ENCODE measurements around the gene TEAD4.

TEAD4 gene

GRCh38 chr12:3034067-3034750, 75.0 kb downstream of the TEAD4 start:
- DNase-seq: peak; percentile 60

- DNase-seq: no peak
These were observed 76.0 kb downstream of the TEAD4 start for GRCh38 chr12:3035171-3035570.

GRCh38 chr12:3035815-3036702, 76.9 kb downstream of the TEAD4 start:
- no peak for DNase-seq

GRCh38 chr12:3036901-3037600, 77.9 kb downstream of the TEAD4 start:
- DNase-seq: no peak

- DNase-seq: no peak
These were observed 79.0 kb downstream of the TEAD4 start for GRCh38 chr12:3038166-3038565.

GRCh38 chr12:3038926-3039510, 79.8 kb downstream of the TEAD4 start:
- no peak for DNase-seq

- no peak for DNase-seq
These were observed 80.9 kb downstream of the TEAD4 start for GRCh38 chr12:3040026-3040656.

GRCh38 chr12:3040663-3041544, 81.7 kb downstream of the TEAD4 start:
- no peak for DNase-seq

GRCh38 chr12:3041558-3042164, 82.5 kb downstream of the TEAD4 start:
- peak; percentile 89 for DNase-seq

GRCh38 chr12:3042394-3042793, 83.2 kb downstream of the TEAD4 start:
- no peak for DNase-seq

- no peak for DNase-seq
These were observed 83.6 kb downstream of the TEAD4 start for GRCh38 chr12:3042826-3043225.

GRCh38 chr12:3043406-3043805, 84.2 kb downstream of the TEAD4 start:
- DNase-seq: no peak

- DNase-seq: no peak
These were observed 85.0 kb downstream of the TEAD4 start for GRCh38 chr12:3044141-3044630.

GRCh38 chr12:3045494-3045893, 86.3 kb downstream of the TEAD4 start:
- DNase-seq: no peak

GRCh38 chr12:3045989-3046388, 86.8 kb downstream of the TEAD4 start:
- DNase-seq: no peak

- no peak for DNase-seq
These were observed 87.4 kb downstream of the TEAD4 start for GRCh38 chr12:3046441-3047200.

- DNase-seq: no peak
These were observed 88.8 kb downstream of the TEAD4 start for GRCh38 chr12:3047961-3048360.

- no peak for DNase-seq
These were observed 89.3 kb downstream of the TEAD4 start for GRCh38 chr12:3048540-3048939.

- DNase-seq: no peak
These were observed 90.0 kb downstream of the TEAD4 start for GRCh38 chr12:3049176-3049575.

GRCh38 chr12:3049611-3050249, 90.5 kb downstream of the TEAD4 start:
- no peak for DNase-seq

All from suppressor macrophage treated with lipopolysaccharide for 4 hours (primary cell).